ENCODE results near the gene SPATS2L.
A peak's percentile ranks its signal among the peaks of the same experiment; 100 is the strongest.

Gene SPATS2L

GRCh38 chr2:200306196-200306930 is at the start of gene SPATS2L:
SPATS2L (plus strand) TSS chr2:200306693; CDS start chr2:200389245, 82,552 bp downstream.
- peak; percentile 28 for DNase-seq (ENCODE audit: low read depth)

GRCh38 chr2:200257570-200257969 is 48.9 kb upstream of the SPATS2L start:
- DNase-seq (ENCODE audit: low read depth) = no peak

GRCh38 chr2:200258081-200258480 is 48.4 kb upstream of the SPATS2L start:
- DNase-seq (ENCODE audit: low read depth) = no peak

- no peak for DNase-seq (ENCODE audit: low read depth)
These were observed 47.5 kb upstream of the SPATS2L start for GRCh38 chr2:200258881-200259576.

- DNase-seq (ENCODE audit: low read depth) = no peak
These were observed 46.9 kb upstream of the SPATS2L start for GRCh38 chr2:200259577-200259957.

- DNase-seq (ENCODE audit: low read depth) = no peak
These were observed 44.4 kb upstream of the SPATS2L start for GRCh38 chr2:200262047-200262446.

GRCh38 chr2:200263279-200263678 is 43.2 kb upstream of the SPATS2L start:
- DNase-seq (ENCODE audit: low read depth) = no peak

GRCh38 chr2:200264631-200265030 is 41.9 kb upstream of the SPATS2L start:
- DNase-seq (ENCODE audit: low read depth) = no peak

GRCh38 chr2:200266406-200266805 is 40.1 kb upstream of the SPATS2L start:
- no peak for DNase-seq (ENCODE audit: low read depth)

GRCh38 chr2:200267350-200267749 is 39.1 kb upstream of the SPATS2L start:
- DNase-seq (ENCODE audit: low read depth) = no peak

- no peak for DNase-seq (ENCODE audit: low read depth)
These were observed 35.8 kb upstream of the SPATS2L start for GRCh38 chr2:200270732-200271131.

- no peak for DNase-seq (ENCODE audit: low read depth)
These were observed 34.2 kb upstream of the SPATS2L start for GRCh38 chr2:200272320-200272719.

- DNase-seq (ENCODE audit: low read depth) = no peak
These were observed 32.1 kb upstream of the SPATS2L start for GRCh38 chr2:200274116-200275075.

- DNase-seq (ENCODE audit: low read depth) = no peak
These were observed 31.0 kb upstream of the SPATS2L start for GRCh38 chr2:200275295-200276013.

GRCh38 chr2:200276472-200276871 is 30.0 kb upstream of the SPATS2L start:
- DNase-seq (ENCODE audit: low read depth) = no peak

GRCh38 chr2:200278694-200279316 is 27.7 kb upstream of the SPATS2L start:
- DNase-seq (ENCODE audit: low read depth) = no peak

GRCh38 chr2:200279857-200280256 is 26.6 kb upstream of the SPATS2L start:
- DNase-seq (ENCODE audit: low read depth) = no peak

GRCh38 chr2:200286578-200286977 is 19.9 kb upstream of the SPATS2L start:
- DNase-seq (ENCODE audit: low read depth) = no peak

- no peak for DNase-seq (ENCODE audit: low read depth)
These were observed 17.6 kb upstream of the SPATS2L start for GRCh38 chr2:200288670-200289429.

- no peak for DNase-seq (ENCODE audit: low read depth)
These were observed 10.4 kb upstream of the SPATS2L start for GRCh38 chr2:200296118-200296517.

GRCh38 chr2:200297100-200297499 is 9.4 kb upstream of the SPATS2L start:
- DNase-seq (ENCODE audit: low read depth) = no peak

All from stimulated activated CD8-positive, alpha-beta memory T cell treated with anti-CD3 and anti-CD28 coated beads, Interleukin-12 subunit alpha, Interleukin-12 subunit beta, amount 100 ng/mL, for 1 hour (primary cell).